GM19239 (cell line): ENCODE measurements around the gene ATG10.
"Not testable (repeated sequence)": the region's sequence is repeated elsewhere in the genome, so short reads cannot be mapped to it uniquely, and the experiment has no call there.

Experiments
- DNase-seq: peaks from one replicate; pipeline ENCODE4 v3.0.0; 2011; ENCODE audit warnings: low spot score; ENCODE audit not compliant: insufficient read length
- FAIRE-seq: peaks from 2 replicates; lab custom pipeline; 2011; peaks lifted over from hg19 to GRCh38; lab: Jason Lieb, UNC

Gene ATG10

GRCh38 chr5:82045554-82046275 is 73.9 kb downstream of the ATG10 start:
- FAIRE-seq (no peak), DNase-seq (no peak)

GRCh38 chr5:82046276-82046647 is 74.4 kb downstream of the ATG10 start:
- FAIRE-seq (no peak), DNase-seq (no peak)

- no peak for FAIRE-seq
These were observed 79.1 kb downstream of the ATG10 start for GRCh38 chr5:82050955-82051354.

GRCh38 chr5:82054004-82054710 is 82.3 kb downstream of the ATG10 start:
- FAIRE-seq (no peak), DNase-seq (no peak)

More at GRCh38 chr5:82050955-82051354, 79.1 kb downstream of the ATG10 start:
- DNase-seq, result no peak

GRCh38 chr5:82057051-82057450 is 85.2 kb downstream of the ATG10 start:
- FAIRE-seq, result no peak
- no peak for DNase-seq

GRCh38 chr5:82058710-82059109 is 86.9 kb downstream of the ATG10 start:
- DNase-seq (peak; percentile 13), FAIRE-seq (no peak)

GRCh38 chr5:82066791-82067190 is 95.0 kb downstream of the ATG10 start:
- FAIRE-seq, result no peak
- no peak for DNase-seq

GRCh38 chr5:82068042-82068441 is 96.2 kb downstream of the ATG10 start:
- DNase-seq, FAIRE-seq: not testable (repeated sequence)

GRCh38 chr5:82068723-82069122 is 96.9 kb downstream of the ATG10 start:
- FAIRE-seq (no peak), DNase-seq (no peak)

GRCh38 chr5:82072138-82072537 is 100.3 kb downstream of the ATG10 start:
- no peak for DNase-seq
- no peak for FAIRE-seq

- DNase-seq, result no peak
- FAIRE-seq, result peak; percentile 8
These were observed 101.4 kb downstream of the ATG10 start for GRCh38 chr5:82073179-82073578.

GRCh38 chr5:82074950-82075349 is 103.1 kb downstream of the ATG10 start:
- DNase-seq, result no peak
- no peak for FAIRE-seq

- DNase-seq (no peak), FAIRE-seq (no peak)
These were observed 105.7 kb downstream of the ATG10 start for GRCh38 chr5:82077496-82077895.

- FAIRE-seq (no peak), DNase-seq (no peak)
These were observed 119.8 kb downstream of the ATG10 start for GRCh38 chr5:82091617-82092016.

- no peak for FAIRE-seq
These were observed 123.7 kb downstream of the ATG10 start for GRCh38 chr5:82095536-82095935.

GRCh38 chr5:82096249-82096648 is 124.4 kb downstream of the ATG10 start:
- DNase-seq (no peak), FAIRE-seq (peak; percentile 8)

More at GRCh38 chr5:82095536-82095935, 123.7 kb downstream of the ATG10 start:
- DNase-seq, result no peak

GRCh38 chr5:82100303-82101077 is 128.7 kb downstream of the ATG10 start:
- DNase-seq (no peak), FAIRE-seq (no peak)

- peak; percentile 18 for FAIRE-seq
- no peak for DNase-seq
These were observed 133.0 kb downstream of the ATG10 start for GRCh38 chr5:82104872-82105271.

GRCh38 chr5:82105457-82105856 is 133.6 kb downstream of the ATG10 start:
- no peak for FAIRE-seq
- no peak for DNase-seq

- FAIRE-seq (peak; percentile 37), DNase-seq (no peak)
These were observed 134.4 kb downstream of the ATG10 start for GRCh38 chr5:82106207-82106606.

- FAIRE-seq (no peak), DNase-seq (no peak)
These were observed 134.9 kb downstream of the ATG10 start for GRCh38 chr5:82106756-82107155.
